GM06990 (cell line): Measurements from ENCODE around the gene SORBS2.

Source experiments
- DNase-seq: peaks from one replicate; pipeline ENCODE4 v3.0.0-alpha.2; 2011; ENCODE audit not compliant: insufficient read length; ENCODE audit errors: extremely low read depth
- H3K27me3 ChIP-seq: replicated peaks from 2 replicates; pipeline ENCODE4 v1.6.0; 2011; ENCODE audit warnings: low read length; ENCODE audit not compliant: control insufficient read depth, insufficient read depth
- H3K36me3 ChIP-seq: 2 replicates; pipeline ENCODE4 v1.5.1; 2011; ENCODE audit warnings: low read length; ENCODE audit not compliant: control insufficient read depth, insufficient read depth
- H3K4me3 ChIP-seq: replicated peaks from 2 replicates; pipeline ENCODE4 v1.5.1; 2011; ENCODE audit warnings: low read depth, mild to moderate bottlenecking, control low read depth, low read length
- CTCF ChIP-seq: IDR thresholded peaks from 2 replicates; pipeline ENCODE4 v1.5.1; 2011; ENCODE audit warnings: low read length, control low read depth, mild to moderate bottlenecking, inconsistent platforms; ENCODE audit not compliant: insufficient read depth, poor library complexity, severe bottlenecking

Gene SORBS2

GRCh38 chr4:185637163-185637875, 174.7 kb downstream of the SORBS2 start:
- TF ChIP-seq CTCF: no peak
- no peak overlapping the region for H3K4me3 ChIP-seq
- no peaks in the 10 kb centered on the region for H3K36me3 ChIP-seq
- H3K27me3 ChIP-seq: no peaks in the 10 kb centered on the region; the same call in 1 of the 2 replicates
- no peak for DNase-seq

GRCh38 chr4:185634066-185634652, 177.8 kb downstream of the SORBS2 start:
- DNase-seq: no peak
- H3K4me3 ChIP-seq: no peak overlapping the region
- H3K36me3 ChIP-seq: no peaks in the 10 kb centered on the region
- H3K27me3 ChIP-seq: no peaks in the 10 kb centered on the region; the same call in 1 of the 2 replicates
- peak; percentile 54 for TF ChIP-seq CTCF

GRCh38 chr4:185626798-185627197, 185.2 kb downstream of the SORBS2 start:
- no peak overlapping the region for H3K4me3 ChIP-seq
- H3K36me3 ChIP-seq: no peaks in the 10 kb centered on the region
- H3K27me3 ChIP-seq: no peaks in the 10 kb centered on the region
- no peak for TF ChIP-seq CTCF
- no peak for DNase-seq

DNA sequence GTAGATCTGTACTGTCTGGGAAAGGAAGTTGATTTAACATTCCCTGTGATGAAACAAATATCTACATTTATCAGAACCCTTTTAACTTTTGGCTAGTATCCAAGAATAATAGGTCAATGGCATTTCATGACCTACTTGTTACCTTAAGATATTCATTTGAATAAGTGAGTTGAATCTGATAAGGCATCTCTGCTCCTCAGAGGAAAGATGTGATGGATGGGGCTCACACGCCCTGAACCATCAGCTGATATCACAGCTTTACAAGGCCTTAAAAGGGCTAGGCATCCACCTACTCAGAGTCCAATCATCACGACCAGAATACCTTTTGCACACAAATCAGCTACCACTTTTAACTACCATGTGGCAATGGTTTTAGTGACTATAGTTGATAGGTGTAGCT, 186.5 kb downstream of the SORBS2 start:
- no peak for TF ChIP-seq CTCF
- Histone ChIP-seq H3K36me3 (no peaks in the 10 kb centered on the region), H3K4me3 (no peak overlapping the region), H3K27me3 (no peaks in the 10 kb centered on the region)
- no peak for DNase-seq

- Histone ChIP-seq H3K4me3 (no peak overlapping the region), H3K36me3 (no peaks in the 10 kb centered on the region), H3K27me3 (no peaks in the 10 kb centered on the region)
- no peak for TF ChIP-seq CTCF
- no peak for DNase-seq
Observed at GRCh38 chr4:185624259-185624589, 187.8 kb downstream of the SORBS2 start.
